ENCODE results near the gene MED12.
"Not testable (repeated sequence)": the region's sequence is repeated elsewhere in the genome, so short reads cannot be mapped to it uniquely, and the experiment has no call there.

Gene MED12

DNA sequence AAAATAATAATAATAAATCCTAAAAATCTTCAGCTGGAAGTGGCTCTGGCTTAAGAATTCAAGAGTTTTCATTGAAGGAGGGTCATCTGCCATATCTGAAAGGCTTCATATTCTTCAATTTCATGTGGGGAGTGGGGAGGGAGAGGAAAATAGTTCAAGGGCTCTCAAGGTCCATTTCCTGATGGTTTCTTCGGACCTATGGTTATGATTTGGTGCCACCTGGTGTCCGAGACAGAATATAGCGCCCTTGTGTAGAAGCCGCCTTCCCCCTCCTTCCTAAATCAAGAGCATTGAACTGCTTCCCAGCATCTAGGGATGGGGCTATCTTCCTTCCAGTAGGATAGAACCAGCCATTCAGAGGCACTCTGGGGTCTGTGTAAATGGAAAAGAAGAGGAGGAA is 60.5 kb downstream of the MED12 start:
- Histone ChIP-seq H3K36me3 (replicated peaks) (no peaks in the 10 kb centered on the region), H3K4me1 (peaks cover 26% of the 10 kb centered on the region), H3K9me3 (no peaks in the 10 kb centered on the region), H3K4me3 (no peak overlapping the region), H3K27me3 (ENCODE audit: low read depth) (no peaks in the 10 kb centered on the region)
- in situ Hi-C loops (cut with MboI; ENCODE audit: low sequenced_read_pairs) = loop anchor here (10.0 to 25.0 kb wide), 2 partner anchors 404 to 717 kb away; no protein-coding TSS in a partner anchor
- peak; percentile 78 for DNase-seq (ENCODE audit: low spot score in 2 of 2)

GRCh38 chrX:71180579-71181265 is 62.3 kb downstream of the MED12 start:
- peak overlapping the region; percentile 32; the same call in 1 of the 2 replicates for H3K4me3 ChIP-seq
- not testable (repeated sequence) for DNase-seq (ENCODE audit: low spot score in 2 of 2); H3K27me3 ChIP-seq (ENCODE audit: low read depth); H3K36me3 ChIP-seq (replicated peaks); H3K9me3 ChIP-seq
- peaks cover 31% of the 10 kb centered on the region for H3K4me1 ChIP-seq
- in situ Hi-C loops (cut with MboI; ENCODE audit: low sequenced_read_pairs) = loop anchor here (25.0 kb wide), 1 partner anchor 718 kb away; no protein-coding TSS in a partner anchor

DNA sequence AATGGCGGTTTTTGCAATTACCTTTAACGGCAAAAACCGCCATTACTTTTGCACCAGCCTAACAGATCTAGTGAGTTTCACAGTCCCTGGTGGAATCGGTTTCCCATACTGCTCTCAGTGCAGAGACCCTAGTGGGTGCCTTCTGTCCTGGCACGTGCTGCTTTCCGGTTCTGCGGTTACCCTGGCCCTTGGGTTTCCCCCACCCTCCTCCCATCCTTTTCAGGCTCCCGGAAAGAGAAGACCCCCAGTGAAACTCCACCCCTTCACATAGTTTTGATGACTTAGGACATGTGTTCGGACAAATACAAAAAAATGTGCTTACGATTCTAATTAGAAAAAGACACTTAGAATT is 63.1 kb downstream of the MED12 start:
- in situ Hi-C loops (cut with MboI; ENCODE audit: low sequenced_read_pairs) = loop anchor here (25.0 kb wide), 1 partner anchor 719 kb away; no protein-coding TSS in a partner anchor
- Histone ChIP-seq H3K27me3 (ENCODE audit: low read depth) (no peaks in the 10 kb centered on the region), H3K36me3 (replicated peaks) (no peaks in the 10 kb centered on the region), H3K4me3 (peak overlapping the region; percentile 32), H3K4me1 (peaks cover 31% of the 10 kb centered on the region), H3K9me3 (no peaks in the 10 kb centered on the region)
- peak; percentile 45 to 71 for DNase-seq (ENCODE audit: low spot score in 2 of 2)

GRCh38 chrX:71181910-71182799 is 63.8 kb downstream of the MED12 start:
- Histone ChIP-seq H3K9me3 (no peaks in the 10 kb centered on the region), H3K4me1 (peaks cover 31% of the 10 kb centered on the region), H3K4me3 (peak overlapping the region; percentile 32), H3K27me3 (ENCODE audit: low read depth) (no peaks in the 10 kb centered on the region), H3K36me3 (replicated peaks) (no peaks in the 10 kb centered on the region)
- DNase-seq (ENCODE audit: low spot score in 2 of 2) = peak; percentile 96 to 99
- in situ Hi-C loops (cut with MboI; ENCODE audit: low sequenced_read_pairs) = loop anchor here (25.0 kb wide), 1 partner anchor 720 kb away; no protein-coding TSS in a partner anchor

DNA sequence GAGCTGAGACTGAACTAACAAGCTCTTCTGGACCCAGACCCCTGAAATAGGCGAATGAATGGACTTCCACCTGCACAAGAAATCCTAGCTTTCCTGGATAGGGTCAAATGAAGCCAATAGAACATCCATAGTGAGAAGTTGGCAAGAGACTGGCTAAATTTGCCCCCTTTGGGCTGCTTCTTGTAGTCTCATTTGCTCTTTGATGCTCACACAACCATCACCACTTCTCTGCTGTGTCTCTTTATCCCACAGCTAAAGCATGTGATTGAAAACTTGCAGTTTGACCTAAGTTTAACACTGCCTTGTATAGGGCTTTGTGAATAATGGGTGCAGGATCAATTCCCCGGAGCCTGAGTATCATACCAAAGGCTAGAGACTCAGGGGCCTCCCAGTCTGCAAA is 64.5 kb downstream of the MED12 start:
- H3K9me3 ChIP-seq = no peaks in the 10 kb centered on the region
- H3K27me3 ChIP-seq (ENCODE audit: low read depth) = no peaks in the 10 kb centered on the region
- no peak overlapping the region for H3K4me3 ChIP-seq
- in situ Hi-C loops (cut with MboI; ENCODE audit: low sequenced_read_pairs) = loop anchor here (25.0 kb wide), 1 partner anchor 721 kb away; no protein-coding TSS in a partner anchor
- peaks cover 31% of the 10 kb centered on the region for H3K4me1 ChIP-seq
- H3K36me3 ChIP-seq (replicated peaks) = no peaks in the 10 kb centered on the region
- DNase-seq (ENCODE audit: low spot score in 2 of 2) = peak in 1 of 2 experiments; percentile 20

- no peaks in the 10 kb centered on the region for H3K9me3 ChIP-seq
- H3K27me3 ChIP-seq (ENCODE audit: low read depth) = no peaks in the 10 kb centered on the region
- peak; percentile 50 to 57 for DNase-seq (ENCODE audit: low spot score in 2 of 2)
- no peaks in the 10 kb centered on the region for H3K36me3 ChIP-seq (replicated peaks)
- peaks cover 31% of the 10 kb centered on the region for H3K4me1 ChIP-seq
- in situ Hi-C loops (cut with MboI; ENCODE audit: low sequenced_read_pairs) = loop anchor here (25.0 kb wide), 1 partner anchor 721 kb away; no protein-coding TSS in a partner anchor
- no peak overlapping the region for H3K4me3 ChIP-seq
These were observed 64.9 kb downstream of the MED12 start for GRCh38 chrX:71183341-71183740.

GRCh38 chrX:71184092-71184491 is 65.7 kb downstream of the MED12 start:
- no peak overlapping the region for H3K4me3 ChIP-seq
- DNase-seq (ENCODE audit: low spot score in 2 of 2) = no peak
- H3K36me3 ChIP-seq (replicated peaks) = no peaks in the 10 kb centered on the region
- in situ Hi-C loops (cut with MboI; ENCODE audit: low sequenced_read_pairs) = loop anchor here (25.0 kb wide), 1 partner anchor 722 kb away; no protein-coding TSS in a partner anchor
- no peaks in the 10 kb centered on the region for H3K9me3 ChIP-seq
- H3K4me1 ChIP-seq = peaks cover 31% of the 10 kb centered on the region
- H3K27me3 ChIP-seq (ENCODE audit: low read depth) = no peaks in the 10 kb centered on the region

DNA sequence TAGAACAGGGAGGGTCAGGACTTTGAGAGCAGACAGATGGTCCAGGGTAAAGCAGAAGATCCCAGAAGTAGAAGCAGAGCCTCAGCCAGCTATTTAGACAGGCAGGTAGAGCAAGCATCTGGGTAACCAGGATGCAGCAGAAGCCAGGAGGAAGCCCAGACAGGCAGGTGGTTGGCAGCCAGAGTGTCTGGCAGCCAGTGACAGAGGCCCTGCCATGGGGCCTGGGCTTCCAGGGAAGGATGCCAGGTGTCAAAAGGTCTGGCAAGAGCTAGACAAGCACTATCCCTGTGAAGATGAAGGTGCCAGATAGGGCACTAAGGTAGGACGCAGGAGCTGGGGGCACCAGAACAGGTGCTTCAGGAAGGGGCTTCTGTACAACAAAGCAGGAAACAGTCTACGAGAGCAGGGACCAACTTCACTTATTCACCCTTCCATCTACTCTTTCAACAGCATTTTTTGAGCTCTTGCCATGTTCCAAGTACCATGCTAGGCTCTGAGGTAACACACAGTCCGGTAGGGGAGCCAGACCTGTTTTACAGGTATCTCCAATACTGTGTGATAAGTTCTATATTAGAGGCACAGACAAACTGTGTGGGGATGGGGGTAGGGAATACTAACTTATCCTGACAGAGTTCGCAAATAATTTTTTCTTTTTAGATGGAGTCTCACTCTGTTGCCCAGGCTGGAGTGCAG is 66.6 kb downstream of the MED12 start:
- in situ Hi-C loops (cut with MboI; ENCODE audit: low sequenced_read_pairs) = loop anchor here (25.0 kb wide), 1 partner anchor 723 kb away; no protein-coding TSS in a partner anchor

DNA sequence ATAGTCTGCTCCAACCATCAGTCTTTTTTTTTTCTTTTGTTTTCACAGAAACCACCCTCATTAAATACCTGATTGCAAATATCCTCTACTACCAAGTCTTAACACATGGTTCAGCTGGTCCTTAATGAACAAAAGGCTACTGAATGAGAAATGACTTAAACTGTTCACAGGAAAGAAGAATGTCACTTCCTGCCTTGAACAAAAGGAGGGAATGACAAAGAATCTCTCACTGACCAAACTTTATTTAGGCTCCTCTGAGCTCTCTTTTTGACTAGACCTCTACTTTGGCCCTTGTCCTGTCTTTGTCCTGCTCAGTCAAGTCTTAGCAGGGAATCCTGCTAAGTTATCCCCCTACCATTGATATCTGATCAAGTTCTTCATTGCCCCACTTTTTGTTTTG is 72.9 kb downstream of the MED12 start:
- Histone ChIP-seq H3K4me1 (peaks cover 11% of the 10 kb centered on the region), H3K27me3 (ENCODE audit: low read depth) (no peaks in the 10 kb centered on the region), H3K4me3 (no peak overlapping the region), H3K9me3 (no peaks in the 10 kb centered on the region), H3K36me3 (replicated peaks) (no peaks in the 10 kb centered on the region; the same call in 1 of the 2 replicates)
- in situ Hi-C loops (cut with MboI; ENCODE audit: low sequenced_read_pairs) = loop anchor here (25.0 kb wide), 1 partner anchor 729 kb away; no protein-coding TSS in a partner anchor
- peak in 1 of 2 experiments; percentile 53 for DNase-seq (ENCODE audit: low spot score in 2 of 2)

More for the DNA sequence above, 66.6 kb downstream of the MED12 start:
- DNase-seq (ENCODE audit: low spot score in 2 of 2) = no peak
- H3K27me3 ChIP-seq (ENCODE audit: low read depth) = no peaks in the 10 kb centered on the region
- H3K4me3 ChIP-seq = no peak overlapping the region
- no peaks in the 10 kb centered on the region for H3K36me3 ChIP-seq (replicated peaks)
- no peaks in the 10 kb centered on the region for H3K9me3 ChIP-seq
- H3K4me1 ChIP-seq = peaks cover 31% of the 10 kb centered on the region
